ENCODE results near the gene PDE7B. TPM values are rescaled to one million over a fixed set of nuclear protein-coding genes. Genes with fewer than 3 reads are reported as not detected.

Gene PDE7B
- total and polyA plus RNA-seq, 4 donors, result 0.26 to 3.7 (median 1.8) TPM

DNA sequence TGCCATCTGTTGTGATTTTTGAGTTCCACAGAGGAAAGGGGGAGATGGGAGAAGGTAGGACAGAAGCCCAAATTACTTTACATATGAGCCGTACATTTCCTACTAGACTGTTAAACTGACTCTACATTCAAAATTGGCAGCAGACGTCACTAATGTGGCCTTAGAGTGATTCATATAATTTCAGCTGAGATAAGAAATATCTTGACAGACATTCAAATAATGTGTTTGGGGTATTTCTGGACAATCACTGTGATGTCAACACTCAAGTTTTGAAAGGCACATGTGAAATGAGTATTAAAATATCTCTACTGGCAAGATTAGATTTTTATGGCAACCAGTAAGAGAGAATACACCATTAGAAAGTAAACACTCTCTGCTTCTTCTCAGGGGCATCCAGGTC lies 294.6 kb downstream of the PDE7B start:
- no peaks in the 10 kb centered on the region for H3K27me3 ChIP-seq (ENCODE audit: control insufficient read depth in 3 of 3, insufficient read depth in 3 of 3, low read length in 2 of 3)
- H3K4me1 ChIP-seq (ENCODE audit: control insufficient read depth in 5 of 5, insufficient read depth in 5 of 5, low read length in 5 of 5), result peaks cover 0 to 17% (median 0%) of the 10 kb centered on the region in 5 donors
- H3K27ac ChIP-seq (ENCODE audit: low read depth in 1 of 2, low read length in 1 of 2), result peak overlapping the region in 1 of 2 donors; percentile 72
- no peaks in the 10 kb centered on the region for H3K9me3 ChIP-seq (ENCODE audit: control insufficient read depth in 4 of 4, insufficient read depth in 3 of 4, low read length in 3 of 4)
- WGBS, 2 donors, result 85 to 88% methylated on average over 2 of the region's 2 CpGs
- TF ChIP-seq, protein P1, sequence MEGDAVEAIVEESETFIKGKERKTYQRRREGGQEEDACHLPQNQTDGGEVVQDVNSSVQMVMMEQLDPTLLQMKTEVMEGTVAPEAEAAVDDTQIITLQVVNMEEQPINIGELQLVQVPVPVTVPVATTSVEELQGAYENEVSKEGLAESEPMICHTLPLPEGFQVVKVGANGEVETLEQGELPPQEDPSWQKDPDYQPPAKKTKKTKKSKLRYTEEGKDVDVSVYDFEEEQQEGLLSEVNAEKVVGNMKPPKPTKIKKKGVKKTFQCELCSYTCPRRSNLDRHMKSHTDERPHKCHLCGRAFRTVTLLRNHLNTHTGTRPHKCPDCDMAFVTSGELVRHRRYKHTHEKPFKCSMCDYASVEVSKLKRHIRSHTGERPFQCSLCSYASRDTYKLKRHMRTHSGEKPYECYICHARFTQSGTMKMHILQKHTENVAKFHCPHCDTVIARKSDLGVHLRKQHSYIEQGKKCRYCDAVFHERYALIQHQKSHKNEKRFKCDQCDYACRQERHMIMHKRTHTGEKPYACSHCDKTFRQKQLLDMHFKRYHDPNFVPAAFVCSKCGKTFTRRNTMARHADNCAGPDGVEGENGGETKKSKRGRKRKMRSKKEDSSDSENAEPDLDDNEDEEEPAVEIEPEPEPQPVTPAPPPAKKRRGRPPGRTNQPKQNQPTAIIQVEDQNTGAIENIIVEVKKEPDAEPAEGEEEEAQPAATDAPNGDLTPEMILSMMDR (IDR thresholded peaks at IDR 0.05; ENCODE audit: control extremely low read depth, extremely low read depth), result no peak
- DNase-seq (no peak), ATAC-seq (ENCODE audit: insufficient read depth, low FRiP score) (no peak)
- H3K4me3 ChIP-seq, result no peak overlapping the region
- H3K9ac ChIP-seq (ENCODE audit: insufficient read depth in 1 of 2, low read length in 2 of 2), result no peak overlapping the region
- peaks cover 0 to 4% (median 0%) of the 10 kb centered on the region in 4 donors for H3K36me3 ChIP-seq (ENCODE audit: control insufficient read depth in 4 of 4, insufficient read depth in 4 of 4, low read length in 4 of 4)

DNA sequence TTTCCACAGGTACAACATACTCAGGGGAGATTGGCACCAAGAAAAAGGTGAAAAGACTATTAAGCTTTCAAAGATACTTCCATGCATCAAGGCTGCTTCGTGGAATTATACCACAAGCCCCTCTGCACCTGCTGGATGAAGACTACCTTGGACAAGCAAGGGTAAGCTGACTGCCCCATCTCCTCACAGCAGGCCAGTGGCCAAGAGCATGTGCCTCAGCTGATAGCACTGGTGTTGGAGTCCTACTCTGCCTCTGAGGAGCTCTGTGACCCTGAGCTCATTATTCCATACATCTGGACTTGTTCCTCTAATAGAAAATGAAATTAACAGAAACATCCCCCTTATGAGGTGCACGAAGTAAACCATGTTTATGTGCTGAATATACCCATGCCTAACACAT lies 295.8 kb downstream of the PDE7B start:
- no peak overlapping the region for H3K4me3 ChIP-seq
- H3K27me3 ChIP-seq (ENCODE audit: control insufficient read depth in 3 of 3, insufficient read depth in 3 of 3, low read length in 2 of 3), result no peaks in the 10 kb centered on the region
- no peaks in the 10 kb centered on the region for H3K9me3 ChIP-seq (ENCODE audit: control insufficient read depth in 4 of 4, insufficient read depth in 3 of 4, low read length in 3 of 4)
- H3K4me1 ChIP-seq (ENCODE audit: control insufficient read depth in 5 of 5, insufficient read depth in 5 of 5, low read length in 5 of 5), result peaks cover 0 to 17% (median 0%) of the 10 kb centered on the region in 5 donors
- no peak overlapping the region for H3K9ac ChIP-seq (ENCODE audit: insufficient read depth in 1 of 2, low read length in 2 of 2)
- H3K27ac ChIP-seq (ENCODE audit: low read depth in 1 of 2, low read length in 1 of 2), result no peak overlapping the region
- DNase-seq (no peak), ATAC-seq (ENCODE audit: insufficient read depth, low FRiP score) (no peak)
- H3K36me3 ChIP-seq (ENCODE audit: control insufficient read depth in 4 of 4, insufficient read depth in 4 of 4, low read length in 4 of 4), result peaks cover 0 to 5% (median 0%) of the 10 kb centered on the region in 4 donors
- TF ChIP-seq, protein P1 (IDR thresholded peaks at IDR 0.05; ENCODE audit: control extremely low read depth, extremely low read depth), result no peak
- WGBS, 2 donors, result 90 to 93% methylated on average over 2 of the region's 2 CpGs

DNA sequence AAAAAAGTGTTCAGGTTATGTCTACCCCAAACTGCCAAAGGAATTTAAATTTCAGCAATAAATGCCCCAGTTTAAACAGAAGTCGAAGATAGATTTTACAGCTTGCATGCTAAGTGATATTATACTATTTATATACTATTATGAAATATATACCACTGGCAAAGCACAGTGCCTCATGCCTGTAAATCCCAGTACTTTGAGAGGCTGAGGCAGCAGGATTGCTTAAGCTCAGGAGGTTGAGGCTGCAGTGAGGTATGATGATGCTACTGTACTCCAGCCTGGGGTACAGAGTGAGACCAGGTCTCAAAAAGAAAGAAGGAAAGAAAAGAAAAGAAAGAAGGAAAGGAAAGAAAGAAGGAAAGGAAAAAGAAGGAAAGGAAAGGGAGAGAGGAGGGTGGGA lies 296.6 kb downstream of the PDE7B start:
- Histone ChIP-seq H3K4me3 (no peak overlapping the region), H3K9ac (ENCODE audit: insufficient read depth in 1 of 2, low read length in 2 of 2) (no peak overlapping the region), H3K9me3 (ENCODE audit: control insufficient read depth in 4 of 4, insufficient read depth in 3 of 4, low read length in 3 of 4) (no peaks in the 10 kb centered on the region), H3K27me3 (ENCODE audit: control insufficient read depth in 3 of 3, insufficient read depth in 3 of 3, low read length in 2 of 3) (no peaks in the 10 kb centered on the region), H3K4me1 (ENCODE audit: control insufficient read depth in 5 of 5, insufficient read depth in 5 of 5, low read length in 5 of 5) (peaks cover 0 to 17% (median 0%) of the 10 kb centered on the region in 5 donors), H3K36me3 (ENCODE audit: control insufficient read depth in 4 of 4, insufficient read depth in 4 of 4, low read length in 4 of 4) (peaks cover 0 to 10% (median 0%) of the 10 kb centered on the region in 4 donors), H3K27ac (ENCODE audit: low read depth in 1 of 2, low read length in 1 of 2) (no peak overlapping the region)
- ATAC-seq (ENCODE audit: insufficient read depth, low FRiP score), result no peak
- no peak for DNase-seq
- 93 to 99% methylated on average over 1 of the region's 1 CpG for WGBS, 2 donors
- TF ChIP-seq, protein P1 (IDR thresholded peaks at IDR 0.05; ENCODE audit: control extremely low read depth, extremely low read depth), result no peak

DNA sequence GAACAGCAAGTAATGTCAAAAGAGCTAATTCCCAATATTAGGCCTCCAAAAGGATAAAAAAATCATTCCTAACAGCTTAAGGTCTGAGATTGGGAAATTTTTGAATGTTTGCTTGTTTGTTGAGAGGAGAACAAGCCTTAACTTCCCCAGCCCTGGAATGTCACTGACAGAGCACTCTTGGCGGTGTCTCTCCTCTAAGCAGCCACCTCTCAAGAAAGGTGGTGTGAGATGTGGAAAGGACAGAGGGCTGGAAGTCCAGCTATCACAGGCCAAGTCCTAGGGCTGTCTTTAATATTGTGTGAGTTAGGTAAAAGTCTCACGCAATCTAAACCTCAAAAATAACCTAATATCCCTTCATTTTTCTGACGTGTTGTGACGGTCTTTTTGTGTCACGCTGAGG lies 297.0 kb downstream of the PDE7B start:
- H3K27me3 ChIP-seq (ENCODE audit: control insufficient read depth in 3 of 3, insufficient read depth in 3 of 3, low read length in 2 of 3), result no peaks in the 10 kb centered on the region
- TF ChIP-seq, protein P1 (IDR thresholded peaks at IDR 0.05; ENCODE audit: control extremely low read depth, extremely low read depth), result no peak
- H3K4me3 ChIP-seq, result no peak overlapping the region
- no peak overlapping the region for H3K27ac ChIP-seq (ENCODE audit: low read depth in 1 of 2, low read length in 1 of 2)
- ATAC-seq (ENCODE audit: insufficient read depth, low FRiP score), result no peak
- no peak overlapping the region for H3K9ac ChIP-seq (ENCODE audit: insufficient read depth in 1 of 2, low read length in 2 of 2)
- H3K4me1 ChIP-seq (ENCODE audit: control insufficient read depth in 5 of 5, insufficient read depth in 5 of 5, low read length in 5 of 5), result peaks cover 0 to 19% (median 3%) of the 10 kb centered on the region in 5 donors
- no peaks in the 10 kb centered on the region for H3K9me3 ChIP-seq (ENCODE audit: control insufficient read depth in 4 of 4, insufficient read depth in 3 of 4, low read length in 3 of 4)
- H3K36me3 ChIP-seq (ENCODE audit: control insufficient read depth in 4 of 4, insufficient read depth in 4 of 4, low read length in 4 of 4), result peaks cover 0 to 12% (median 0%) of the 10 kb centered on the region in 4 donors
- DNase-seq, result no peak
- WGBS, 2 donors, result 91 to 92% methylated on average over 5 of the region's 5 CpGs

All from lung (tissue), 12 donors.